Ovary (tissue), 9 donors: Measurements from ENCODE around the gene APEX1. TPM values are rescaled to one million over a fixed set of nuclear protein-coding genes. Genes with fewer than 3 reads are reported as not detected.
"Not testable (repeated sequence)": the region's sequence is repeated elsewhere in the genome, so short reads cannot be mapped to it uniquely, and the experiment has no call there.

Source experiments
- DNase-seq, 5 donors: peaks; one replicate each; pipeline ENCODE4 v3.0.0-alpha.2; 2019 to 2020
- H3K27ac ChIP-seq, 2 donors: fragments of 200-600 bp; one replicate each; pipeline versions ENCODE4 v1.5.1 to v1.8.0; 2019 to 2022
- H3K27me3 ChIP-seq: fragments of 200-600 bp; one replicate; pipeline ENCODE4 v1.8.0; 2022
- H3K36me3 ChIP-seq: fragments of 200-600 bp; sonication (generic); one replicate; pipeline ENCODE4 v1.5.1; 2019
- H3K4me1 ChIP-seq: one replicate; pipeline ENCODE4 v1.8.1; 2013; ENCODE audit warnings: mild to moderate bottlenecking, moderate library complexity; ENCODE audit not compliant: insufficient read depth
- H3K4me3 ChIP-seq: fragments of 200-600 bp; sonication (generic); one replicate; pipeline ENCODE4 v1.5.1; 2017
- H3K9me3 ChIP-seq, 2 donors: fragments of 200-600 bp in 1 of 2; sonication (generic) in 1 of 2; one replicate each; pipeline versions ENCODE4 v1.5.1 to v1.8.1; 2013 to 2019; ENCODE audit warnings: mild to moderate bottlenecking in 1 of 2, moderate library complexity in 1 of 2
- CTCF ChIP-seq, 3 donors: fragments of 450-650 bp in 2 of 3; fragments of 200-600 bp in 1 of 3; IDR thresholded peaks; one replicate each; pipeline versions ENCODE4 v1.5.1 to v1.8.0; 2016 to 2022; ENCODE audit warnings: antibody characterized with exemption in 3 of 3, mild to moderate bottlenecking in 1 of 3
- EP300 ChIP-seq: sonication (generic); formaldehyde crosslinking; IDR thresholded peaks from one replicate; pipeline ENCODE4 v1.6.1; 2017; ENCODE audit warnings: antibody characterized with exemption
- POLR2A ChIP-seq: fragments of 450-650 bp; IDR thresholded peaks from one replicate; pipeline ENCODE4 v1.6.1; 2017; ENCODE audit warnings: antibody characterized with exemption, mild to moderate bottlenecking, moderate library complexity
- WGBS, 3 donors: extraction: QIAGEN DNeasy Blood & Tissue Kit in 1 of 3; methylation state at CpG; one replicate each; pipeline versions ENCODE4 v1.1.5 to v1.1.7; 2013 to 2017; 5-methylcytosine and 5-hydroxymethylcytosine counted together
- intact Hi-C, 4 donors: fragments of 100-400 bp; cut with DNase I; formaldehyde crosslinking; loops; one replicate each; pipeline versions ENCODE4 v1.11.0 to v1.15.1; 2022 to 2023
- polyA plus RNA-seq, 2 donors: library from polyadenylated mRNA; stranded (reverse); fragments of 200-250 nt in 1 of 2; fragments of 350-450 nt in 1 of 2; fragmentation: Illumina TruSeq in 1 of 2; extraction: RNeasy Lipid Tissue Mini Kit (QIAGEN cat#74804) in 1 of 2; gene quantifications; one replicate each; pipeline ENCODE4 v1.2.3, GENCODE V29; 2013 to 2014
- total RNA-seq, 7 donors: library from RNA; depleted of rRNA in 2 of 7; stranded (reverse); fragments of >200 nt in 2 of 7; fragmentation: NEBNext Ultra II Directional in 3 of 7; extraction: Animal tissue kit (Norgen Biotek cat#: 25700) in 3 of 7; gene quantifications; one replicate each; pipeline versions ENCODE4 v1.1.0 to v1.2.4, GENCODE V29; 2016 to 2023
- donor health status: DM: no; HTN: no; CAD: no; lungs with moderate emphysema.
- donor health status: DM: no; HTN: no; CAD: no.
- donor health status: Bipolar disorder and iron deficiency.
- donor health status: DM: yes; HTN: yes; CAD: no.
- donor health status: DM: no; HTN: no; CAD: no.
- donor health status: DM: yes; HTN: yes; CAD: no.

APEX1 gene
- total and polyA plus RNA-seq, 9 donors, result 141 to 292 (median 170) TPM

GRCh38 chr14:20436363-20436755, 18.7 kb upstream of the APEX1 start:
- no peak overlapping the region for H3K27ac ChIP-seq
- H3K27me3 ChIP-seq, result no peaks in the 10 kb centered on the region
- 64 to 78% (median 76%) methylated on average over 4 of the region's 4 CpGs for WGBS, 3 donors
- no peak overlapping the region for H3K4me3 ChIP-seq
- H3K4me1 ChIP-seq, result peaks cover 2% of the 10 kb centered on the region
- H3K9me3 ChIP-seq, result no peaks in the 10 kb centered on the region
- no peaks in the 10 kb centered on the region for H3K36me3 ChIP-seq
- intact Hi-C loops, result no loop called here
- no peak for DNase-seq
- no peak for TF ChIP-seq CTCF (IDR thresholded peaks at IDR 0.05)
- TF ChIP-seq EP300, result no peak
- no peak for TF ChIP-seq POLR2A

GRCh38 chr14:20438664-20439063, 16.4 kb upstream of the APEX1 start:
- H3K4me1 ChIP-seq, result peaks cover 2% of the 10 kb centered on the region
- DNase-seq, result no peak
- 84 to 91% (median 90%) methylated on average over 7 of the region's 7 CpGs for WGBS, 3 donors
- no peaks in the 10 kb centered on the region for H3K27me3 ChIP-seq
- TF ChIP-seq CTCF (IDR thresholded peaks at IDR 0.05), result no peak
- no peak for TF ChIP-seq POLR2A
- no peak for TF ChIP-seq EP300
- H3K9me3 ChIP-seq, result no peaks in the 10 kb centered on the region
- intact Hi-C loops, result no loop called here
- no peaks in the 10 kb centered on the region for H3K36me3 ChIP-seq
- no peak overlapping the region for H3K4me3 ChIP-seq
- no peak overlapping the region for H3K27ac ChIP-seq

GRCh38 chr14:20440465-20440864, 14.6 kb upstream of the APEX1 start:
- H3K4me1 ChIP-seq, result no peaks in the 10 kb centered on the region
- H3K27me3 ChIP-seq, result no peaks in the 10 kb centered on the region
- H3K27ac ChIP-seq, result no peak overlapping the region
- H3K4me3 ChIP-seq, result no peak overlapping the region
- intact Hi-C loops, result no loop called here
- TF ChIP-seq CTCF (IDR thresholded peaks at IDR 0.05) (no peak), POLR2A (no peak), EP300 (no peak)
- H3K36me3 ChIP-seq, result no peaks in the 10 kb centered on the region
- no peaks in the 10 kb centered on the region for H3K9me3 ChIP-seq
- WGBS, 3 donors, result 80 to 84% (median 82%) methylated on average over 5 of the region's 5 CpGs
- no peak for DNase-seq

DNA sequence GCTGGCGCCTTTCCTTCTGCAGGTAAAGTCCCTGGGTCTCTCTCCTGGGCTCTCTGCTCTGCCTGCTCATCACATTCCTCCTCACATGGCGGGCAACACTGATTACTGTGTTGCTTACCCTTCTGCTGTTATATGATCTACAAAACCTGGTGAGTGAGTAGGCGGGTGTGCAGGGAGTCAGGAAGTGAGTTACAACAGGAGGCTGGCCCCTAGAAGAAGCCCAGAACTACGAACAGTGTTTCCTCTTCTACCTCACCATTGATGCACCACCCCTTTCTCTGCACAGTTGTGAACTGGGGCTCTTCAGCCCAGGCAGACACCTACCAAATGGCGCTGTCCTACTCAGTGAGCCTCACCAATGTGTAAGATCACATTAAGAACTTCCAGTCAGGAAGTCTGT, 14.1 kb upstream of the APEX1 start:
- TF ChIP-seq EP300 (no peak), POLR2A (no peak), CTCF (IDR thresholded peaks at IDR 0.05) (no peak)
- Histone ChIP-seq H3K9me3 (no peaks in the 10 kb centered on the region), H3K27ac (no peak overlapping the region), H3K27me3 (no peaks in the 10 kb centered on the region), H3K4me1 (no peaks in the 10 kb centered on the region), H3K4me3 (no peak overlapping the region), H3K36me3 (no peaks in the 10 kb centered on the region)
- no peak for DNase-seq
- 75 to 79% (median 75%) methylated on average over 5 of the region's 5 CpGs for WGBS, 3 donors
- intact Hi-C loops, result no loop called here

GRCh38 chr14:20441461-20441860, 13.6 kb upstream of the APEX1 start:
- 92 to 95% (median 94%) methylated on average over 2 of the region's 2 CpGs for WGBS, 3 donors
- intact Hi-C loops, result no loop called here
- TF ChIP-seq CTCF (IDR thresholded peaks at IDR 0.05) (no peak), EP300 (no peak), POLR2A (no peak)
- Histone ChIP-seq H3K36me3 (no peaks in the 10 kb centered on the region), H3K4me1 (no peaks in the 10 kb centered on the region), H3K4me3 (no peak overlapping the region), H3K27ac (no peak overlapping the region), H3K9me3 (no peaks in the 10 kb centered on the region), H3K27me3 (no peaks in the 10 kb centered on the region)
- no peak for DNase-seq

GRCh38 chr14:20443650-20444049, 11.4 kb upstream of the APEX1 start:
- H3K4me3 ChIP-seq, intact Hi-C loops, H3K27me3 ChIP-seq, H3K27ac ChIP-seq, H3K9me3 ChIP-seq, H3K4me1 ChIP-seq, DNase-seq, H3K36me3 ChIP-seq: not testable (repeated sequence)
- WGBS, 3 donors, result 53 to 90% (median 80%) methylated on average over 2 to 4 of the region's 4 CpGs
